HL-60 (cell line): ENCODE results near the gene BAD.

Experiments
- CTCF ChIP-seq: IDR thresholded peaks from one replicate; pipeline ENCODE4 v1.5.1; 2011; ENCODE audit warnings: low read length, control low read depth, inconsistent platforms; ENCODE audit not compliant: insufficient read depth
- POLR2AphosphoS5 ChIP-seq: IDR thresholded peaks from 2 replicates; pipeline ENCODE4 v1.6.1; 2012; ENCODE audit warnings: low read depth
- REST ChIP-seq: IDR thresholded peaks from 2 replicates; pipeline ENCODE4 v1.6.1; 2012; ENCODE audit warnings: low read depth; ENCODE audit not compliant: insufficient replicate concordance

- TF ChIP-seq CTCF (no peak), POLR2AphosphoS5 (no peak), REST (no peak)
Measured at GRCh38 chr11:64294774-64295173, 10.3 kb upstream of the BAD start.
